HepG2 (cell line): ENCODE data around the gene PRIMA1. TPM values are rescaled to one million over a fixed set of nuclear protein-coding genes. Genes with fewer than 3 reads are reported as not detected.

Experiments
- FOXA1 ChIP-seq, 2 experiments: fragments of 450-650 bp in 1 of 2; sonication (generic) in 1 of 2; formaldehyde crosslinking in 1 of 2; IDR thresholded peaks; 2 replicates each; pipeline versions ENCODE4 v1.4.0 to v1.6.1; 2016 to 2020; ENCODE audit warnings: missing genetic modification reagents in 1 of 2
- FOXK2 ChIP-seq: fragments of 450-650 bp; IDR thresholded peaks from 2 replicates; pipeline ENCODE4 v1.6.1; 2016
- GATAD1 ChIP-seq: IDR thresholded peaks from 2 replicates; pipeline ENCODE4 v1.6.1; 2016; ENCODE audit warnings: missing genetic modification reagents, missing compliant biosample characterization
- HMG20A ChIP-seq: IDR thresholded peaks from 2 replicates; pipeline ENCODE4 v1.6.1; 2016; ENCODE audit warnings: borderline replicate concordance
- MXI1 ChIP-seq: IDR thresholded peaks from 3 replicates; pipeline ENCODE4 v1.6.1; 2012; ENCODE audit warnings: low read depth, low read length, inconsistent platforms, borderline replicate concordance
- NONO ChIP-seq, 2 experiments: fragments of 450-650 bp in 1 of 2; sonication (generic) in 1 of 2; formaldehyde crosslinking in 1 of 2; IDR thresholded peaks in 1 of 2; conservative IDR thresholded peaks in 1 of 2; 2 replicates each; pipeline versions ENCODE4 v1.6.1 to v1.8.0; 2017 to 2022; ENCODE audit warnings: mild to moderate bottlenecking in 1 of 2, missing genetic modification reagents in 1 of 2, moderate library complexity in 1 of 2
- PHF21A ChIP-seq: sonication (generic); formaldehyde crosslinking; IDR thresholded peaks from 2 replicates; pipeline ENCODE4 v1.5.0; 2020; ENCODE audit warnings: mild to moderate bottlenecking, missing genetic modification reagents
- POGZ ChIP-seq: sonication (generic); formaldehyde crosslinking; IDR thresholded peaks from 2 replicates; pipeline ENCODE4 v1.4.0; 2020; ENCODE audit warnings: mild to moderate bottlenecking, missing genetic modification reagents
- SALL1 ChIP-seq: sonication (generic); formaldehyde crosslinking; IDR thresholded peaks from 2 replicates; pipeline ENCODE4 v1.8.0; 2022; ENCODE audit warnings: mild to moderate bottlenecking, missing genetic modification reagents
- SNAPC2 ChIP-seq: sonication (generic); formaldehyde crosslinking; IDR thresholded peaks from 2 replicates; pipeline ENCODE4 v1.8.1; 2022; ENCODE audit warnings: mild to moderate bottlenecking, missing genetic modification reagents
- STAT5B ChIP-seq: sonication (generic); formaldehyde crosslinking; IDR thresholded peaks from 2 replicates; pipeline ENCODE4 v1.4.0; 2020; ENCODE audit warnings: missing genetic modification reagents
- TEAD2 ChIP-seq: sonication (generic); formaldehyde crosslinking; IDR thresholded peaks from 2 replicates; pipeline ENCODE4 v1.9.0; 2021; ENCODE audit warnings: missing genetic modification reagents
- ZBTB38 ChIP-seq: sonication (generic); formaldehyde crosslinking; IDR thresholded peaks from 2 replicates; pipeline ENCODE4 v1.5.1; 2020; ENCODE audit warnings: mild to moderate bottlenecking, missing genetic modification reagents
- ZMYM4 ChIP-seq: sonication (generic); formaldehyde crosslinking; IDR thresholded peaks from 2 replicates; pipeline ENCODE4 v1.8.1; 2023; ENCODE audit warnings: mild to moderate bottlenecking, missing genetic modification reagents
- ZNF235 ChIP-seq: sonication (generic); formaldehyde crosslinking; IDR thresholded peaks from 2 replicates; pipeline ENCODE4 v1.8.1; 2023; ENCODE audit warnings: mild to moderate bottlenecking, missing genetic modification reagents, borderline replicate concordance
- ZNF329 ChIP-seq: sonication (generic); formaldehyde crosslinking; IDR thresholded peaks from 2 replicates; pipeline ENCODE4 v1.9.0; 2021; ENCODE audit warnings: low read depth, mild to moderate bottlenecking, missing genetic modification reagents
- ZNF720 ChIP-seq: sonication (generic); formaldehyde crosslinking; IDR thresholded peaks from 2 replicates; pipeline ENCODE4 v1.4.0; 2020; ENCODE audit warnings: missing genetic modification reagents
- ZNF724P ChIP-seq: sonication (generic); formaldehyde crosslinking; IDR thresholded peaks from 2 replicates; pipeline ENCODE4 v1.8.0; 2022; ENCODE audit warnings: missing genetic modification reagents, borderline replicate concordance
- ZNF841 ChIP-seq: sonication (generic); formaldehyde crosslinking; IDR thresholded peaks from 2 replicates; pipeline ENCODE4 v1.8.1; 2023; ENCODE audit warnings: missing genetic modification reagents, borderline replicate concordance
- polyA plus RNA-seq, 8 experiments: library from polyadenylated mRNA; depleted of rRNA in 3 of 8; stranded (reverse) in 7 of 8; unstranded in 1 of 8; fragments of >200 nt; fragmentation: Illumina TruSeq in 4 of 8; extraction: Trizol in 4 of 8; gene quantifications; 2 replicates each; pipeline versions ENCODE4 v1.2.1 to v1.2.3, GENCODE V29; 2011 to 2016; ENCODE audit warnings: low read depth in 4 of 8, missing spikeins in 1 of 8, mixed read lengths in 1 of 8; ENCODE audit not compliant: insufficient read depth in 1 of 8
- total RNA-seq, 5 experiments: library from RNA; depleted of rRNA; stranded (reverse); fragments of >200 nt; fragmentation: Illumina TruSeq; extraction: Trizol; gene quantifications; 2 replicates each; pipeline ENCODE4 v1.2.3, GENCODE V29; 2016; ENCODE audit warnings: low read depth in 1 of 5
- TF ChIP-seq, protein P1 (sequence below), 2 experiments: IDR thresholded peaks; 2 replicates each; pipeline ENCODE4 v1.6.1; 2011 to 2012; ENCODE audit warnings: low read length in 2 of 2, borderline replicate concordance in 1 of 2, low read depth in 1 of 2, mild to moderate bottlenecking in 1 of 2, moderate library complexity in 1 of 2
- TF ChIP-seq, protein P2 (sequence below): sonication (generic); formaldehyde crosslinking; IDR thresholded peaks from 2 replicates; pipeline ENCODE4 v1.9.0; 2022; ENCODE audit warnings: missing genetic modification reagents, mild to moderate bottlenecking, borderline replicate concordance
- TF ChIP-seq, protein P3 (sequence below): sonication (generic); formaldehyde crosslinking; IDR thresholded peaks from 2 replicates; pipeline ENCODE4 v1.4.0; 2020; ENCODE audit warnings: mild to moderate bottlenecking, missing genetic modification reagents
- TF ChIP-seq, protein P4 (sequence below): sonication (generic); formaldehyde crosslinking; conservative IDR thresholded peaks from 2 replicates; pipeline ENCODE4 v1.8.0; 2022; ENCODE audit warnings: mild to moderate bottlenecking, moderate library complexity, missing genetic modification reagents

Gene PRIMA1
- total and polyA plus RNA-seq, 2 of the 13 experiments (the other 11 are each of a cell fraction or from before 2014, with no cell fraction given), result 2.4 to 3.2 TPM

DNA sequence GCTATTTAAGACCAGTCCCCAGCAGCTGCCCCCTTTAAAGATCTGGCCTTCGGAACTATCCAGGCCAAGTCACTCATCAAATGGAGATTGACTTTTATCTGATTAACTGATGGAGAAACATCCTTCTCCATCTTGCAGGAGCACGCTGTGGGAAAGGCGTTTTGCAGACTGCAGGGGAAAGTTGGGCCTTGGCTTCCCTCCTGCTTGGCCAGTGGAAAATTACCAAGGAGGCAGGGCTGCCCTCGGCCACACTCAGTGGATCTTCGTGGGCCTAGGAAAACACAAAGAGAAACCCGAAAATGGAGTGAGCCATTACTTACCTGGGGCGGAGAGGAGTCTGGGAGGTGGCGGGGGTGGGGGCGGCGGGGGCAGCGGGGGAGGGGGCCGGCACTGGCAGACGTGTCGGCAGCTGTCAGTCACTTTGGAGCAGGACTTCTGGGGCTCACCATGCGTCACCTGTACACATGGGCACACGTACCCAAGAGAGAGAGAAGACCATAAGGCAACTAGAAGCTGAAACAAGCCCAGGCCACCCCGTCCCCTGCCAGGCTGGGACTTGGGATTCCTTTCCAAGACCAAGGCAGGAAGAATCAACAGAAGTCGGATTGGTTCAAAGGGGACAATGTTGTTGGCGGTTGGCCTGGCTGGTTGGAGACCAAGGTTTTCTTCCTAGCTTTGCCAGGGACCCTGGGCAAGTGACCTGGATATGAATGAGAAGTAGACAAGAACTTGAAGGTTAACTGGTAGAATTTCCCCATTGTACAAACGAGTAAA, 9.2 kb downstream of the PRIMA1 start (continued):
- TF ChIP-seq, protein P1, sequence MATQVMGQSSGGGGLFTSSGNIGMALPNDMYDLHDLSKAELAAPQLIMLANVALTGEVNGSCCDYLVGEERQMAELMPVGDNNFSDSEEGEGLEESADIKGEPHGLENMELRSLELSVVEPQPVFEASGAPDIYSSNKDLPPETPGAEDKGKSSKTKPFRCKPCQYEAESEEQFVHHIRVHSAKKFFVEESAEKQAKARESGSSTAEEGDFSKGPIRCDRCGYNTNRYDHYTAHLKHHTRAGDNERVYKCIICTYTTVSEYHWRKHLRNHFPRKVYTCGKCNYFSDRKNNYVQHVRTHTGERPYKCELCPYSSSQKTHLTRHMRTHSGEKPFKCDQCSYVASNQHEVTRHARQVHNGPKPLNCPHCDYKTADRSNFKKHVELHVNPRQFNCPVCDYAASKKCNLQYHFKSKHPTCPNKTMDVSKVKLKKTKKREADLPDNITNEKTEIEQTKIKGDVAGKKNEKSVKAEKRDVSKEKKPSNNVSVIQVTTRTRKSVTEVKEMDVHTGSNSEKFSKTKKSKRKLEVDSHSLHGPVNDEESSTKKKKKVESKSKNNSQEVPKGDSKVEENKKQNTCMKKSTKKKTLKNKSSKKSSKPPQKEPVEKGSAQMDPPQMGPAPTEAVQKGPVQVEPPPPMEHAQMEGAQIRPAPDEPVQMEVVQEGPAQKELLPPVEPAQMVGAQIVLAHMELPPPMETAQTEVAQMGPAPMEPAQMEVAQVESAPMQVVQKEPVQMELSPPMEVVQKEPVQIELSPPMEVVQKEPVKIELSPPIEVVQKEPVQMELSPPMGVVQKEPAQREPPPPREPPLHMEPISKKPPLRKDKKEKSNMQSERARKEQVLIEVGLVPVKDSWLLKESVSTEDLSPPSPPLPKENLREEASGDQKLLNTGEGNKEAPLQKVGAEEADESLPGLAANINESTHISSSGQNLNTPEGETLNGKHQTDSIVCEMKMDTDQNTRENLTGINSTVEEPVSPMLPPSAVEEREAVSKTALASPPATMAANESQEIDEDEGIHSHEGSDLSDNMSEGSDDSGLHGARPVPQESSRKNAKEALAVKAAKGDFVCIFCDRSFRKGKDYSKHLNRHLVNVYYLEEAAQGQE (IDR thresholded peaks at IDR 0.05; ENCODE audit: borderline replicate concordance in 1 of 2, low read depth in 1 of 2, low read length in 2 of 2), result no peak
- TF ChIP-seq ZNF724P (CRISPR knock-in tag) (no peak), PHF21A (CRISPR knock-in tag) (peak; percentile 36; the same call in 1 of the 2 replicates), SNAPC2 (CRISPR knock-in tag) (no peak), HMG20A (CRISPR knock-in tag) (no peak), ZNF329 (no peak), POGZ (CRISPR knock-in tag) (no peak), FOXK2 (no peak), FOXA1 (IDR thresholded peaks at IDR 0.05) (no peak), FOXA1 (CRISPR knock-in tag; IDR thresholded peaks at IDR 0.05) (peak; percentile 25; the same call in 1 of the 2 replicates), ZBTB38 (CRISPR knock-in tag) (0 out of 2 replicates have a peak, but pooled peaks have one; percentile 45), ZMYM4 (no peak), TEAD2 (CRISPR knock-in tag) (no peak), ZNF841 (CRISPR knock-in tag) (no peak), NONO (IDR thresholded peaks at IDR 0.05) (no peak), NONO (CRISPR knock-in tag; conservative IDR thresholded peaks at IDR 0.05) (no peak), STAT5B (no peak), ZNF235 (no peak), MXI1 (no peak), ZNF720 (CRISPR knock-in tag) (no peak), GATAD1 (CRISPR knock-in tag) (no peak), SALL1 (CRISPR knock-in tag) (0 out of 2 replicates have a peak, but pooled peaks have one; percentile 4)
- TF ChIP-seq, protein P2, sequence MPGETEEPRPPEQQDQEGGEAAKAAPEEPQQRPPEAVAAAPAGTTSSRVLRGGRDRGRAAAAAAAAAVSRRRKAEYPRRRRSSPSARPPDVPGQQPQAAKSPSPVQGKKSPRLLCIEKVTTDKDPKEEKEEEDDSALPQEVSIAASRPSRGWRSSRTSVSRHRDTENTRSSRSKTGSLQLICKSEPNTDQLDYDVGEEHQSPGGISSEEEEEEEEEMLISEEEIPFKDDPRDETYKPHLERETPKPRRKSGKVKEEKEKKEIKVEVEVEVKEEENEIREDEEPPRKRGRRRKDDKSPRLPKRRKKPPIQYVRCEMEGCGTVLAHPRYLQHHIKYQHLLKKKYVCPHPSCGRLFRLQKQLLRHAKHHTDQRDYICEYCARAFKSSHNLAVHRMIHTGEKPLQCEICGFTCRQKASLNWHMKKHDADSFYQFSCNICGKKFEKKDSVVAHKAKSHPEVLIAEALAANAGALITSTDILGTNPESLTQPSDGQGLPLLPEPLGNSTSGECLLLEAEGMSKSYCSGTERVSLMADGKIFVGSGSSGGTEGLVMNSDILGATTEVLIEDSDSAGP (CRISPR knock-in tag), result no peak
- TF ChIP-seq, protein P3, sequence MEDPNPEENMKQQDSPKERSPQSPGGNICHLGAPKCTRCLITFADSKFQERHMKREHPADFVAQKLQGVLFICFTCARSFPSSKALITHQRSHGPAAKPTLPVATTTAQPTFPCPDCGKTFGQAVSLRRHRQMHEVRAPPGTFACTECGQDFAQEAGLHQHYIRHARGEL (CRISPR knock-in tag), result no peak
- TF ChIP-seq, protein P4, sequence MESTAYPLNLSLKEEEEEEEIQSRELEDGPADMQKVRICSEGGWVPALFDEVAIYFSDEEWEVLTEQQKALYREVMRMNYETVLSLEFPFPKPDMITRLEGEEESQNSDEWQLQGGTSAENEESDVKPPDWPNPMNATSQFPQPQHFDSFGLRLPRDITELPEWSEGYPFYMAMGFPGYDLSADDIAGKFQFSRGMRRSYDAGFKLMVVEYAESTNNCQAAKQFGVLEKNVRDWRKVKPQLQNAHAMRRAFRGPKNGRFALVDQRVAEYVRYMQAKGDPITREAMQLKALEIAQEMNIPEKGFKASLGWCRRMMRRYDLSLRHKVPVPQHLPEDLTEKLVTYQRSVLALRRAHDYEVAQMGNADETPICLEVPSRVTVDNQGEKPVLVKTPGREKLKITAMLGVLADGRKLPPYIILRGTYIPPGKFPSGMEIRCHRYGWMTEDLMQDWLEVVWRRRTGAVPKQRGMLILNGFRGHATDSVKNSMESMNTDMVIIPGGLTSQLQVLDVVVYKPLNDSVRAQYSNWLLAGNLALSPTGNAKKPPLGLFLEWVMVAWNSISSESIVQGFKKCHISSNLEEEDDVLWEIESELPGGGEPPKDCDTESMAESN, result 0 out of 2 replicates have a peak, but pooled peaks have one; percentile 7
